GM12878 (cell line): Measurements from ENCODE around the gene HINT2.

Experiments used
- BRCA1 ChIP-seq: IDR thresholded peaks from 2 replicates; pipeline ENCODE4 v1.6.1; 2011; ENCODE audit warnings: low read depth, low read length, improper control_type of control experiment
- USF2 ChIP-seq: IDR thresholded peaks from 2 replicates; pipeline ENCODE4 v1.6.1; 2011; ENCODE audit warnings: low read depth, low read length, improper control_type of control experiment, borderline replicate concordance

- TF ChIP-seq USF2 (no peak), BRCA1 (no peak)
Measured at GRCh38 chr9:35778496-35778895, 36.3 kb downstream of the HINT2 start.
